Measurements from ENCODE around the gene RBM26.

RBM26 gene

GRCh38 chr13:79273045-79273444, 133.0 kb downstream of the RBM26 start:
- DNase-seq (ENCODE audit: low spot score), result no peak

GRCh38 chr13:79271616-79272015, 134.4 kb downstream of the RBM26 start:
- no peak for DNase-seq (ENCODE audit: low spot score)

- DNase-seq (ENCODE audit: low spot score), result no peak
Measured at GRCh38 chr13:79270859-79271258, 135.2 kb downstream of the RBM26 start.
